CD4-positive, alpha-beta memory T cell (primary cell): ENCODE results near the gene FSTL4. TPM values are rescaled to one million over a fixed set of nuclear protein-coding genes. Genes with fewer than 3 reads are reported as not detected.
"Not testable (repeated sequence)": the region's sequence is repeated elsewhere in the genome, so short reads cannot be mapped to it uniquely, and the experiment has no call there.

ENCODE experiments used
- CTCF ChIA-PET: fragments of 350-600 bp; sonication (Branson Sonifier 250); formaldehyde crosslinking; loops from one replicate; lab custom pipeline; 2021; ENCODE audit warnings: inconsistent platforms; ENCODE audit not compliant: partially characterized antibody; lab: Charles Lee
- POLR2A ChIA-PET: fragments of 350-600 bp; sonication (Branson Sonifier 250); formaldehyde crosslinking; loops from one replicate; lab custom pipeline; 2021; ENCODE audit not compliant: partially characterized antibody; lab: Charles Lee
- DNase-seq, 5 donors: peaks; one replicate each; pipeline versions ENCODE4 v3.0.0 to v3.0.0-alpha.2; 2020 to 2022; ENCODE audit warnings: mixed read lengths in 1 of 5
- H3K27ac ChIP-seq: one replicate; pipeline ENCODE4 v1.7.0; 2013; ENCODE audit warnings: low read depth, low read length
- H3K27me3 ChIP-seq: 2 replicates; pipeline ENCODE4 v1.7.0; 2013; ENCODE audit warnings: mild to moderate bottlenecking, low read length, moderate library complexity; ENCODE audit not compliant: insufficient read depth
- H3K36me3 ChIP-seq: 2 replicates; pipeline ENCODE4 v1.7.0; 2013; ENCODE audit warnings: mild to moderate bottlenecking, low read length, moderate library complexity; ENCODE audit not compliant: insufficient read depth
- H3K4me1 ChIP-seq: 2 replicates; pipeline ENCODE4 v1.7.0; 2013; ENCODE audit warnings: mild to moderate bottlenecking, low read length, moderate library complexity; ENCODE audit not compliant: insufficient read depth
- H3K4me3 ChIP-seq, 2 donors: one replicate each; pipeline ENCODE4 v1.7.0; 2013; ENCODE audit warnings: low read length in 2 of 2, mild to moderate bottlenecking in 1 of 2
- H3K9me3 ChIP-seq, 2 donors: one replicate each; pipeline ENCODE4 v1.7.0; 2013; ENCODE audit warnings: low read length in 2 of 2, control low read depth in 1 of 2; ENCODE audit not compliant: control insufficient read depth in 1 of 2
- H3K27ac Mint-ChIP-seq, 7 donors: one replicate each; pipeline ENCODE4 v1.8.0; 2020 to 2021; ENCODE audit warnings: mixed read lengths in 7 of 7, mild to moderate bottlenecking in 6 of 7, inconsistent platforms in 3 of 7, moderate library complexity in 3 of 7
- H3K27me3 Mint-ChIP-seq, 2 donors: one replicate each; pipeline ENCODE4 v1.8.0; 2020 to 2021; ENCODE audit warnings: mixed read lengths in 2 of 2
- H3K36me3 Mint-ChIP-seq, 2 donors: one replicate each; pipeline ENCODE4 v1.8.0; 2020 to 2021; ENCODE audit warnings: mixed read lengths in 2 of 2, inconsistent platforms in 1 of 2, mild to moderate bottlenecking in 1 of 2
- H3K4me1 Mint-ChIP-seq, 4 donors: one replicate each; pipeline ENCODE4 v1.8.0; 2020 to 2021; ENCODE audit warnings: mixed read lengths in 4 of 4, mild to moderate bottlenecking in 1 of 4
- H3K4me3 Mint-ChIP-seq, 8 donors: one replicate each; pipeline ENCODE4 v1.8.0; 2020 to 2021; ENCODE audit warnings: mixed read lengths in 8 of 8, mild to moderate bottlenecking in 7 of 8, moderate library complexity in 6 of 8, inconsistent platforms in 3 of 8
- H3K9me3 Mint-ChIP-seq, 8 donors: one replicate each; pipeline ENCODE4 v1.8.0; 2020 to 2021; ENCODE audit warnings: mixed read lengths in 8 of 8, mild to moderate bottlenecking in 5 of 8, inconsistent platforms in 3 of 8, moderate library complexity in 1 of 8
- intact Hi-C: fragments of 100-400 bp; cut with micrococcal nuclease; formaldehyde crosslinking; loops from one replicate; pipeline ENCODE4 v1.15.1; 2023
- polyA plus RNA-seq, 2 donors: library from polyadenylated mRNA; unstranded; fragments of 300-500 nt; fragmentation: Illumina TruSeq; gene quantifications; one replicate each; pipeline ENCODE4 v1.2.3, GENCODE V29; 2021
- total RNA-seq, 2 experiments: library from RNA; stranded (reverse); gene quantifications; one replicate each; pipeline ENCODE4 v1.2.3, GENCODE V29; 2021

Gene FSTL4
- total and polyA plus RNA-seq, 4 experiments from 2014 or later, result not detected

GRCh38 chr5:133222979-133223378 lies 389.4 kb downstream of the FSTL4 start:
- peaks cover 0 to 1% (median 0%) of the 10 kb centered on the region in 4 donors for H3K4me1 Mint-ChIP-seq

GRCh38 chr5:133222521-133222920 lies 389.8 kb downstream of the FSTL4 start:
- H3K27me3 ChIP-seq, result no peaks in the 10 kb centered on the region
- Mint-ChIP-seq H3K36me3 (no peaks in the 10 kb centered on the region), H3K27ac (no peak overlapping the region), H3K27me3 (peaks cover 2 to 3% of the 10 kb centered on the region in 2 donors), H3K4me1 (peaks cover 0 to 1% (median 0%) of the 10 kb centered on the region in 4 donors), H3K9me3 (no peaks in the 10 kb centered on the region), H3K4me3 (no peak overlapping the region)
- no peak for DNase-seq
- H3K36me3 ChIP-seq, result no peaks in the 10 kb centered on the region
- H3K27ac ChIP-seq, result no peak overlapping the region
- H3K9me3 ChIP-seq, result no peaks in the 10 kb centered on the region
- H3K4me1 ChIP-seq, result no peaks in the 10 kb centered on the region
- ChIA-PET CTCF (interaction anchor here (3.9 kb wide), 1 partner anchor 112 kb away, joined by 20 read pairs; no protein-coding TSS in a partner anchor), POLR2A (no interaction called here)
- H3K4me3 ChIP-seq, result no peak overlapping the region
- intact Hi-C loops, result no loop called here

More at GRCh38 chr5:133222979-133223378, 389.4 kb downstream of the FSTL4 start:
- Histone ChIP-seq H3K4me1 (no peaks in the 10 kb centered on the region), H3K27me3 (no peaks in the 10 kb centered on the region), H3K36me3 (no peaks in the 10 kb centered on the region), H3K9me3 (no peaks in the 10 kb centered on the region), H3K4me3 (no peak overlapping the region), H3K27ac (no peak overlapping the region)
- no peak overlapping the region for H3K27ac Mint-ChIP-seq
- no peaks in the 10 kb centered on the region for H3K9me3 Mint-ChIP-seq
- no peaks in the 10 kb centered on the region for H3K36me3 Mint-ChIP-seq
- peaks cover under 1 to 3% of the 10 kb centered on the region in 2 donors for H3K27me3 Mint-ChIP-seq
- no peak overlapping the region for H3K4me3 Mint-ChIP-seq
- ChIA-PET POLR2A (no interaction called here), CTCF (interaction anchor here (3.9 kb wide), 1 partner anchor 112 kb away, joined by 20 read pairs; no protein-coding TSS in a partner anchor)
- no peak for DNase-seq
- intact Hi-C loops, result no loop called here

GRCh38 chr5:133222040-133222439 lies 390.3 kb downstream of the FSTL4 start:
- intact Hi-C loops, result no loop called here
- ChIA-PET POLR2A (no interaction called here), CTCF (interaction anchor here (3.9 kb wide), 1 partner anchor 111 kb away, joined by 20 read pairs; no protein-coding TSS in a partner anchor)
- Mint-ChIP-seq H3K36me3 (no peaks in the 10 kb centered on the region), H3K4me3 (no peak overlapping the region), H3K9me3 (no peaks in the 10 kb centered on the region), H3K27ac (no peak overlapping the region), H3K4me1 (peaks cover 0 to 1% (median 0%) of the 10 kb centered on the region in 4 donors), H3K27me3 (peaks cover 2 to 3% of the 10 kb centered on the region in 2 donors)
- Histone ChIP-seq H3K9me3 (no peaks in the 10 kb centered on the region), H3K27ac (no peak overlapping the region), H3K36me3 (no peaks in the 10 kb centered on the region), H3K4me1 (no peaks in the 10 kb centered on the region), H3K4me3 (no peak overlapping the region), H3K27me3 (no peaks in the 10 kb centered on the region)
- DNase-seq, result no peak

GRCh38 chr5:133220851-133221674 lies 391.3 kb downstream of the FSTL4 start:
- Histone ChIP-seq H3K27me3 (no peaks in the 10 kb centered on the region), H3K4me3 (no peak overlapping the region), H3K27ac (no peak overlapping the region), H3K9me3 (no peaks in the 10 kb centered on the region), H3K36me3 (no peaks in the 10 kb centered on the region), H3K4me1 (no peaks in the 10 kb centered on the region)
- POLR2A ChIA-PET, result no interaction called here
- CTCF ChIA-PET, result interaction anchor here (1.7 to 3.9 kb wide), 2 partner anchors 102 to 110 kb away, joined by 4 to 20 read pairs; no protein-coding TSS in a partner anchor
- intact Hi-C loops, result no loop called here
- H3K4me3 Mint-ChIP-seq, result no peak overlapping the region
- no peaks in the 10 kb centered on the region for H3K9me3 Mint-ChIP-seq
- DNase-seq, result no peak
- no peak overlapping the region for H3K27ac Mint-ChIP-seq
- H3K27me3 Mint-ChIP-seq, result peaks cover 2 to 3% of the 10 kb centered on the region in 2 donors
- no peaks in the 10 kb centered on the region for H3K36me3 Mint-ChIP-seq
- peaks cover 0 to 1% (median 0%) of the 10 kb centered on the region in 4 donors for H3K4me1 Mint-ChIP-seq

GRCh38 chr5:133219296-133219695 lies 393.0 kb downstream of the FSTL4 start:
- no peak overlapping the region for H3K4me3 ChIP-seq
- Mint-ChIP-seq H3K36me3 (no peaks in the 10 kb centered on the region), H3K27me3 (peaks cover 2 to 3% of the 10 kb centered on the region in 2 donors), H3K9me3 (no peaks in the 10 kb centered on the region), H3K4me1 (peaks cover 0 to 1% (median 0%) of the 10 kb centered on the region in 4 donors), H3K27ac (no peak overlapping the region), H3K4me3 (no peak overlapping the region)
- intact Hi-C loops, result loop anchor here (1.0 kb wide), 1 partner anchor 108 kb away; no protein-coding TSS in a partner anchor
- ChIA-PET CTCF (interaction anchor here (0.9 to 3.3 kb wide), 6 partner anchors 9 to 115 kb away, joined by 3 to 48 read pairs (median 4); no protein-coding TSS in a partner anchor), POLR2A (no interaction called here)
- no peaks in the 10 kb centered on the region for H3K27me3 ChIP-seq
- no peaks in the 10 kb centered on the region for H3K36me3 ChIP-seq
- no peaks in the 10 kb centered on the region for H3K9me3 ChIP-seq
- H3K27ac ChIP-seq, result no peak overlapping the region
- no peaks in the 10 kb centered on the region for H3K4me1 ChIP-seq
- no peak for DNase-seq

- POLR2A ChIA-PET, H3K27me3 Mint-ChIP-seq, intact Hi-C loops, H3K27ac Mint-ChIP-seq, H3K9me3 ChIP-seq, H3K4me3 Mint-ChIP-seq, H3K27ac ChIP-seq, DNase-seq, H3K4me1 ChIP-seq, H3K4me3 ChIP-seq, H3K4me1 Mint-ChIP-seq, H3K27me3 ChIP-seq, H3K9me3 Mint-ChIP-seq, H3K36me3 Mint-ChIP-seq, H3K36me3 ChIP-seq, CTCF ChIA-PET: not testable (repeated sequence)
Observed at GRCh38 chr5:133216138-133216537, 396.2 kb downstream of the FSTL4 start.

GRCh38 chr5:133214153-133214820 lies 398.1 kb downstream of the FSTL4 start:
- intact Hi-C loops, result no loop called here
- no peaks in the 10 kb centered on the region for H3K27me3 ChIP-seq
- H3K27ac Mint-ChIP-seq, result no peak overlapping the region
- no peaks in the 10 kb centered on the region for H3K36me3 ChIP-seq
- POLR2A ChIA-PET, result no interaction called here
- no peaks in the 10 kb centered on the region for H3K4me1 ChIP-seq
- CTCF ChIA-PET, result interaction anchor here (1.3 kb wide), 1 partner anchor 103 kb away, joined by 4 read pairs; no protein-coding TSS in a partner anchor
- H3K4me3 Mint-ChIP-seq, result no peak overlapping the region
- H3K9me3 Mint-ChIP-seq, result no peaks in the 10 kb centered on the region
- H3K36me3 Mint-ChIP-seq, result no peaks in the 10 kb centered on the region
- no peak for DNase-seq
- H3K4me3 ChIP-seq, result no peak overlapping the region
- H3K9me3 ChIP-seq, result no peaks in the 10 kb centered on the region
- peaks cover 2 to 4% of the 10 kb centered on the region in 2 donors for H3K27me3 Mint-ChIP-seq
- peaks cover 0 to 1% (median 0%) of the 10 kb centered on the region in 4 donors for H3K4me1 Mint-ChIP-seq
- no peak overlapping the region for H3K27ac ChIP-seq
